Osteocyte (in vitro differentiated cells): ENCODE data around the gene VEZF1. TPM values are rescaled to one million over a fixed set of nuclear protein-coding genes. Genes with fewer than 3 reads are reported as not detected.
"Not testable (repeated sequence)": the region's sequence is repeated elsewhere in the genome, so short reads cannot be mapped to it uniquely, and the experiment has no call there.

Experiments
- DNase-seq: peaks from one replicate; pipeline ENCODE4 v3.0.0; 2021; ENCODE audit warnings: mixed read lengths; ENCODE audit not compliant: unreplicated experiment; ENCODE audit errors: extremely low spot score
- H3K27ac Mint-ChIP-seq: one replicate; pipeline ENCODE4 v1.8.0; 2021; ENCODE audit warnings: mild to moderate bottlenecking, mixed read lengths; ENCODE audit not compliant: unreplicated experiment
- H3K27me3 Mint-ChIP-seq: one replicate; pipeline ENCODE4 v1.8.0; 2021; ENCODE audit warnings: mixed read lengths; ENCODE audit not compliant: unreplicated experiment
- H3K36me3 Mint-ChIP-seq: one replicate; pipeline ENCODE4 v1.8.0; 2021; ENCODE audit warnings: mixed read lengths; ENCODE audit not compliant: unreplicated experiment
- H3K4me1 Mint-ChIP-seq: one replicate; pipeline ENCODE4 v1.8.0; 2021; ENCODE audit warnings: mixed read lengths; ENCODE audit not compliant: unreplicated experiment
- H3K4me3 Mint-ChIP-seq: one replicate; pipeline ENCODE4 v1.8.0; 2021; ENCODE audit warnings: mild to moderate bottlenecking, moderate library complexity, mixed read lengths; ENCODE audit not compliant: unreplicated experiment
- H3K9me3 Mint-ChIP-seq: one replicate; pipeline ENCODE4 v1.8.0; 2021; ENCODE audit warnings: mixed read lengths; ENCODE audit not compliant: unreplicated experiment
- total RNA-seq: library from RNA; stranded (reverse); gene quantifications from 2 replicates; pipeline ENCODE4 v1.2.1, GENCODE V29; 2021
- TF ChIP-seq, protein P1 (sequence below): fragments of 200-600 bp; sonication (generic); IDR thresholded peaks from 2 replicates; pipeline ENCODE4 v1.5.0; 2021; ENCODE audit warnings: antibody characterized with exemption, mild to moderate bottlenecking, moderate library complexity

Gene VEZF1
- total RNA-seq, 1 donor from 2014 or later, result 50.6 TPM

DNA sequence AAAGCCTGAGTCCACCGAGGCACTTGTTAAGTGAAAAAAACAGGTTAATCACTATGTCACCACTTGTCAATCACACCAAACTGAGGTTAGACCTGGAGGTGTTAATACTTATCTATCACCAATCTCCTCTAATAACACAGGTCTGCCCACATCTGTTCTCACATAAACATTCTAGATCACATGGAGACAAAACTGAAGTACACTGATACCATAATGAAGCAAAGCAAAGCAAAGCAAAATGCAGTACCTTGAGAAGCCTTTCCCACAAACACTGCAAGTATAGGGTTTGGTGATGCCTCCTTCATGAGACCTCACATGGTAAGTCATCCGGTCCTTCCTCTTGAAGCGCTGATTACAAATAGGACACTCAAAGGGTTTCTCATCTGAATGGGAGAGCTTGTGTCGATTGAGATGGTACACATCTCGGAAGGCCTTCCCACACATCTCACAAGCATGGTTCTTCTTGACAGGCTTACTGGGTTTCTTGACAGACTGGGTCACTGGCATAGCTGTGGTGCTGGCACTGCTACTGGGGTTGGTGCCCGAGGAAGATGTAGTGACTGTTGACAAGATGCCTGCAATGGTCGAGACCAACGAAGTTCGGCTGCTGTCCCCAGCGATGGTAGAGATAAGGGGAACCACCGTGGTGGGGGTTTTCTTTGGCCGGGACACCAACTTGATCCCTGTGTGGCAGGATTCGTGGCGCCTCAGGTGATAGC is 5.4 kb downstream of the VEZF1 start:
- Mint-ChIP-seq H3K9me3 (no peaks in the 10 kb centered on the region), H3K4me3 (no peak overlapping the region), H3K27me3 (no peaks in the 10 kb centered on the region), H3K36me3 (peaks cover 42% of the 10 kb centered on the region), H3K27ac (no peak overlapping the region), H3K4me1 (peaks cover 43% of the 10 kb centered on the region)
- TF ChIP-seq, protein P1, sequence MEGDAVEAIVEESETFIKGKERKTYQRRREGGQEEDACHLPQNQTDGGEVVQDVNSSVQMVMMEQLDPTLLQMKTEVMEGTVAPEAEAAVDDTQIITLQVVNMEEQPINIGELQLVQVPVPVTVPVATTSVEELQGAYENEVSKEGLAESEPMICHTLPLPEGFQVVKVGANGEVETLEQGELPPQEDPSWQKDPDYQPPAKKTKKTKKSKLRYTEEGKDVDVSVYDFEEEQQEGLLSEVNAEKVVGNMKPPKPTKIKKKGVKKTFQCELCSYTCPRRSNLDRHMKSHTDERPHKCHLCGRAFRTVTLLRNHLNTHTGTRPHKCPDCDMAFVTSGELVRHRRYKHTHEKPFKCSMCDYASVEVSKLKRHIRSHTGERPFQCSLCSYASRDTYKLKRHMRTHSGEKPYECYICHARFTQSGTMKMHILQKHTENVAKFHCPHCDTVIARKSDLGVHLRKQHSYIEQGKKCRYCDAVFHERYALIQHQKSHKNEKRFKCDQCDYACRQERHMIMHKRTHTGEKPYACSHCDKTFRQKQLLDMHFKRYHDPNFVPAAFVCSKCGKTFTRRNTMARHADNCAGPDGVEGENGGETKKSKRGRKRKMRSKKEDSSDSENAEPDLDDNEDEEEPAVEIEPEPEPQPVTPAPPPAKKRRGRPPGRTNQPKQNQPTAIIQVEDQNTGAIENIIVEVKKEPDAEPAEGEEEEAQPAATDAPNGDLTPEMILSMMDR, result no peak
- DNase-seq, result no peak

DNA sequence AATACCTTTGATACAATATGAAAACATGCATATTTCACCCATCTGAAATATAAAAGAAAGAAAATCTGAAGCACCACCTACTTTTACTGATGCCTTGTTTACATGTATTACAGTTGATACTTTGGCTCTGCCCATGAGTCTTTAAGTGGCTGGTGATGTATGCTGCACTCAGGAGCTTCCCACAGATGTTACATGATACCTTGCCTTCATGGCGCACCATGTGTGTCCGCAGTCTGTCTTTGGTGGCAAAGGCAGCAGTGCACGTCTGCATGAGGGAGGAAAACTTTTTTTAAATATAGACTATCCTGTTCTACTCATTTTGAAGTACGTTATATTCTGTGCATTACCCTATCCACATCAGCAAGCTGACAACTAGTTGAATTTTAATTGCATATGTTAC is 7.5 kb downstream of the VEZF1 start:
- H3K27ac Mint-ChIP-seq, result no peak overlapping the region
- no peaks in the 10 kb centered on the region for H3K9me3 Mint-ChIP-seq
- peaks cover 55% of the 10 kb centered on the region for H3K36me3 Mint-ChIP-seq
- no peaks in the 10 kb centered on the region for H3K27me3 Mint-ChIP-seq
- H3K4me3 Mint-ChIP-seq, result no peak overlapping the region
- TF ChIP-seq, protein P1, result no peak
- DNase-seq, result no peak
- H3K4me1 Mint-ChIP-seq, result peaks cover 31% of the 10 kb centered on the region

DNA sequence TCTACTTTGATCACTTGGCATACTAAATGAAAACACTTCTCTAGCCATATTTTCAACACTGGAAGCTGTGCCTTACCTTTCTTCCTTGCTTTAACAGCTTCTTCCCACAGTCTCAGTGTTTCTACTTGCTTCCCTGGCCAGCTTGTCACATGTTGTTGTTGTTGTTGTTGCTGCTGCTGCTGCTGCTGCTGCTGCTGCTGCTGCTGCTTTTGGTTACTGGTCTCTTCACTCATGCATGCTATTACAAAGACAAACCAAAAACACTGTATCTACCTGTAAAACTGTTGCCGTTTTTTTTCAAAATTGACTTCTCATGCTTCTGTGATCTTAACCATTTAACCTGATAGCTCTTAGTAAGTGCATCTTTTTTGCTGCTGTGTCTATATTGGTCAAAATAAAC is 9.0 kb downstream of the VEZF1 start:
- Mint-ChIP-seq H3K9me3 (no peaks in the 10 kb centered on the region), H3K27me3 (no peaks in the 10 kb centered on the region), H3K4me1 (peaks cover 16% of the 10 kb centered on the region), H3K4me3 (no peak overlapping the region), H3K27ac (no peak overlapping the region), H3K36me3 (peaks cover 64% of the 10 kb centered on the region)
- no peak for DNase-seq
- TF ChIP-seq, protein P1, result no peak

DNA sequence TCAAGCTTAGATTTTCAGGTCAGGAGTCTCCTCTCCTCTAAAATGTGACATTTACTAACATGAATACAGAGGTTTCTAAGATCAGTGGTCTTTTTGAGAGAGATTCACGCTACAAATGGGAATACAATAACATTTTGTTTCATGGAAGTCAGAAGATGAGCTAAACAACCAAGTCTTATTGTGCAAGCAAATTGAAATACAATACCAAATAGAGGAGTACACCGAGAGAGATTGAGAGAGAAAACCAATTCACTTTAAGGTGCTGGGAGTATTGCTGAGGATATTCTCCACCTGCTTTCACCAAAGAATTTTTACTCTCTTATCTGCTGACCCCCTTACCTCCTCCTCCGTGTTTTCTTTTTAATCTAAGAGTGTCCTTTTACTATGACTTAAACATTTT is 11.5 kb downstream of the VEZF1 start:
- Mint-ChIP-seq H3K9me3 (no peaks in the 10 kb centered on the region), H3K27me3 (no peaks in the 10 kb centered on the region), H3K4me3 (no peak overlapping the region), H3K36me3 (peaks cover 58% of the 10 kb centered on the region), H3K27ac (no peak overlapping the region), H3K4me1 (no peaks in the 10 kb centered on the region)
- TF ChIP-seq, protein P1, result no peak
- DNase-seq, result no peak

DNA sequence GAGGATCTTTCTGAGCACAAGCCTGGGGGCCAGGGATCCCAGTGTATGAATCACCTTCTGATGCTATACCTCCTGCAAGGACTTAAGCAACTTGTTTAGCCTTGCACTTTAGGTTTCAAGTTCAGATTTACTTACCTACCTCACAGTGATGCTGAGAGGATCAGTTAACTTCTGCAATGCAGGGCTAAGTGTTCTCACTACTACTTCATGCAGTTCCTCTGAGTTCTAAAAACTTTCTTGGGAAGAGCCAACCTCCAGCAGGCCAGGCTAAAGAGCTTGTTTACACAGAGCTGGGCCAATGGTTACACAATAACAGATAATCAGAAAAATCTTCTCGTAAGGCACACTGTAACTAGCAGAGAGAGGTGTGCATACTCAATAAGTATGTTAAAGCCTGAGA is 13.0 kb downstream of the VEZF1 start:
- Mint-ChIP-seq H3K27ac (no peak overlapping the region), H3K36me3 (peaks cover 46% of the 10 kb centered on the region), H3K4me3 (no peak overlapping the region), H3K9me3 (no peaks in the 10 kb centered on the region), H3K4me1 (peaks cover 9% of the 10 kb centered on the region), H3K27me3 (no peaks in the 10 kb centered on the region)
- DNase-seq, result no peak
- TF ChIP-seq, protein P1, result no peak

DNA sequence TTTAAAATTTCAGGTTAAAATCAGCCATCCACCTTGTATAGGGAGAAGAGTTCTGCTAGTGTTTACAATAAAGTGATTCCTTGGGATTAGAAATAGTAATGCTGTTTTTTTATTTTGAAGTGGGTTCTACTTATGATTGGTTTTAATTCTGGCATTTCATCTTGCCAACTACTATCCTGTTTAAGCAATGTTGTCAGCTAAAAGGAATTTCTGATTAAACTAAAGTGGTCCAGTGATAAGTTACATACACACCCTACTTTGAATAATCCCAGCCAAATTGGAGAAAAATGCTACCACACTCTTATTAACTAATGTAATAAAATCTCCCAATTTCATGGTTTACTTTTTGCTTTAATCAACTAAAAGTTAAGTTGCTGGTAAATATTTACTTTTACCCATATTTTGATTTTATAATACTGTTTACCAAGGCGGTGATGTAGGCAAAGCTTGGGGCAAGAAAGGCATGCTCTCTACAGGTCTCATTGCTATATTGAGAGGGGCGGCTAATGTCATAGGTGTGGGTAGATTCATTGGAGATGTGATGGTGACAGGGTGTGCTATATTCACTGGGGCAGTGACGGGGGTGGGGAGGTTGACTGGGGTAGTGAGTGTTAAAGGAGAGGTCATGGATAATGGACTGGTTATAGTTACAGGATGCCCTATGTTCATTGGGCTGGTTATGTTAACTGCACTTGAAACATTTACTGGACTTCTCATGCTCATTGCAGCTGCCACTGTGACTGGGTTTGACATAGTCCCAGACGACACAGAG is 13.8 kb downstream of the VEZF1 start:
- H3K27me3 Mint-ChIP-seq, H3K4me3 Mint-ChIP-seq, H3K9me3 Mint-ChIP-seq, H3K27ac Mint-ChIP-seq, DNase-seq, H3K4me1 Mint-ChIP-seq: not testable (repeated sequence)
- H3K36me3 Mint-ChIP-seq, result peaks cover 43% of the 10 kb centered on the region
